Esophagus muscularis mucosa (tissue), 3 donors: ENCODE results near the gene AAK1.

Experiments used
- CTCF ChIP-seq, 3 experiments: fragments of 200-600 bp in 2 of 3; fragments of 450-650 bp in 1 of 3; sonication (generic) in 2 of 3; IDR thresholded peaks; one replicate each; pipeline ENCODE4 v1.5.1; 2017 to 2019; ENCODE audit warnings: antibody characterized with exemption in 3 of 3, mild to moderate bottlenecking in 2 of 3, moderate library complexity in 1 of 3
- EP300 ChIP-seq: sonication (generic); formaldehyde crosslinking; IDR thresholded peaks from one replicate; pipeline ENCODE4 v1.6.1; 2017; ENCODE audit warnings: antibody characterized with exemption

GRCh38 chr2:69482471-69482870 is 161.1 kb downstream of the AAK1 start:
- no peak for TF ChIP-seq EP300
- TF ChIP-seq CTCF (IDR thresholded peaks at IDR 0.05), result no peak
